Measurements from ENCODE around the gene ATP6V0E1.

The ATP6V0E1 gene

GRCh38 chr5:173055983-173056782 lies 72.6 kb downstream of the ATP6V0E1 start, which contains the start of gene CREBRF:
TSS of gene CREBRF (plus strand) at chr5:173056352. CDS start at chr5:173080776, 24,424 bp downstream.
- DNase-seq (ENCODE audit: low read depth, low spot score) = peak; percentile 96
- H3K4me3 ChIP-seq (ENCODE audit: low read depth, low read length) = peak within 1 kb of the TSS; percentile 78
- TF ChIP-seq CTCF (IDR thresholded peaks at IDR 0.05; ENCODE audit: low read depth, low read length) = no peak
- in situ Hi-C loops (cut with HindIII; ENCODE audit: low sequenced_read_pairs) = no loop called here

- peak overlapping the region; percentile 78 for H3K4me3 ChIP-seq (ENCODE audit: low read depth, low read length)
- in situ Hi-C loops (cut with HindIII; ENCODE audit: low sequenced_read_pairs) = no loop called here
- no peak for DNase-seq (ENCODE audit: low read depth, low spot score)
Measured at GRCh38 chr5:173056783-173057061, 73.2 kb downstream of the ATP6V0E1 start.

GRCh38 chr5:173057062-173057924 lies 73.7 kb downstream of the ATP6V0E1 start:
- peak overlapping the region; percentile 78 for H3K4me3 ChIP-seq (ENCODE audit: low read depth, low read length)
- peak; percentile 29 for TF ChIP-seq CTCF (IDR thresholded peaks at IDR 0.05; ENCODE audit: low read depth, low read length)
- peak; percentile 99 for DNase-seq (ENCODE audit: low read depth, low spot score)
- in situ Hi-C loops (cut with HindIII; ENCODE audit: low sequenced_read_pairs) = no loop called here

More at GRCh38 chr5:173056783-173057061, 73.2 kb downstream of the ATP6V0E1 start:
- TF ChIP-seq CTCF (IDR thresholded peaks at IDR 0.05; ENCODE audit: low read depth, low read length) = no peak

GRCh38 chr5:173062141-173062540 lies 78.6 kb downstream of the ATP6V0E1 start:
- in situ Hi-C loops (cut with HindIII; ENCODE audit: low sequenced_read_pairs) = no loop called here
- TF ChIP-seq CTCF (IDR thresholded peaks at IDR 0.05; ENCODE audit: low read depth, low read length) = no peak
- DNase-seq (ENCODE audit: low read depth, low spot score) = no peak
- no peak overlapping the region for H3K4me3 ChIP-seq (ENCODE audit: low read depth, low read length)

- no peak overlapping the region for H3K4me3 ChIP-seq (ENCODE audit: low read depth, low read length)
- DNase-seq (ENCODE audit: low read depth, low spot score) = no peak
- in situ Hi-C loops (cut with HindIII; ENCODE audit: low sequenced_read_pairs) = no loop called here
- TF ChIP-seq CTCF (IDR thresholded peaks at IDR 0.05; ENCODE audit: low read depth, low read length) = no peak
Measured at GRCh38 chr5:173065155-173065554, 81.6 kb downstream of the ATP6V0E1 start.

- no peak for TF ChIP-seq CTCF (IDR thresholded peaks at IDR 0.05; ENCODE audit: low read depth, low read length)
- no peak for DNase-seq (ENCODE audit: low read depth, low spot score)
Measured at GRCh38 chr5:173069671-173070070, 86.1 kb downstream of the ATP6V0E1 start.

More at GRCh38 chr5:173069671-173070070, 86.1 kb downstream of the ATP6V0E1 start:
- in situ Hi-C loops (cut with HindIII; ENCODE audit: low sequenced_read_pairs) = no loop called here
- no peak overlapping the region for H3K4me3 ChIP-seq (ENCODE audit: low read depth, low read length)

Measured in astrocyte of the spinal cord (primary cell).